T-helper 17 cell (primary cell): ENCODE data around the gene ASGR2. TPM values are rescaled to one million over a fixed set of nuclear protein-coding genes. Genes with fewer than 3 reads are reported as not detected.
"Not testable (repeated sequence)": the region's sequence is repeated elsewhere in the genome, so short reads cannot be mapped to it uniquely, and the experiment has no call there.

ENCODE experiments used
- ATAC-seq: fragments of 150-1000 bp; cut with Tn5 transposase; 2 replicates; pipeline ENCODE4 v1.10.0; 2021; ENCODE audit warnings: mild to moderate bottlenecking, moderate library complexity
- DNase-seq, 3 donors: peaks; one replicate each; pipeline versions ENCODE4 v3.0.0 to v3.0.0-alpha.2; 2020 to 2021
- H3K9me3 ChIP-seq: one replicate; pipeline ENCODE4 v1.7.0; 2013; ENCODE audit warnings: low read length, mild to moderate bottlenecking; ENCODE audit not compliant: control insufficient read depth, poor library complexity, severe bottlenecking
- H3K27ac Mint-ChIP-seq: one replicate; pipeline ENCODE4 v1.8.0; 2022; ENCODE audit warnings: mild to moderate bottlenecking, moderate library complexity, mixed read lengths
- H3K27me3 Mint-ChIP-seq: one replicate; pipeline ENCODE4 v1.8.0; 2022; ENCODE audit warnings: mixed read lengths
- H3K36me3 Mint-ChIP-seq: one replicate; pipeline ENCODE4 v1.8.0; 2022; ENCODE audit warnings: low read depth, mixed read lengths
- H3K4me1 Mint-ChIP-seq: one replicate; pipeline ENCODE4 v1.8.0; 2022; ENCODE audit warnings: mild to moderate bottlenecking, mixed read lengths
- H3K4me3 Mint-ChIP-seq: one replicate; pipeline ENCODE4 v1.8.0; 2022; ENCODE audit warnings: mild to moderate bottlenecking, moderate library complexity, mixed read lengths
- total RNA-seq, 4 donors: library from RNA in 2 of 4; stranded (reverse) in 2 of 4; gene quantifications; one replicate each; pipeline ENCODE4 v1.2.3 and lab custom pipeline; 2022 to 2026

The ASGR2 gene
- total RNA-seq (under 1 TPM; 0.67 to 0.78 TPM), total RNA-seq (lab: John Stamatoyannopoulos, UW) (0 reads per million in 2 donors)

DNA sequence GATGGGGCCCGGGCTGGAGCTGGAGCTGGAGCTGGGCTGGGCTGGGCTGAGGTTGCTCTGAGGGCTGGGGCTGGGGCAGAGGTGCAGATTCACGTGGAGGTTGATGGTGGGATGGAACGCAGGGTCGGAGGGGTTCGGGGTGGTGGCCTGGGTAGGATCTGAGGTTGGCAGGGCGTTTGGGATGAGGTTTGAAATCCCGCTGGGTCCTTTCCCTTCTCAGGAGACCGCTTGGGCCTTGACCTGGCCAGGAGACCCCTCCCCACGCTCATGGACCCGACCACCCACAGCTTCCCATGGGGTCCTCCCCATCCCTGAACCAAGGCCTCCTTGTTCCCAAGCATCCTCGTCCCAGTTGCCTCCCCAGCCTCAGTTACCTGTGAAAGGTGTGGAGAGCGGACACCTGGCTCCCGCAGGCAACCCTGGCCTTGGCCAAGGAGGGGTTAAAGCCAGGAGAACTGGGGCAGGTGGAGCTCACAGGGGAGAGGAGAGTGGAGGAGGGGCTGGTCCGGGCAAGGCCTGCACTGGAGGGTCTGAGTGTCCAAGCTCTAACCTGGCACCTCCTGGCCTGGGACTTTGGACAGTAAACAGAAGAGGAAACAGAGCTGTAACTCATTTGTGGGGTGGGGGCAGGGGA is at the start of gene ASGR2:
TSS of gene ASGR2 (minus strand) at position 582 of the 634 bp plus-strand sequence. CDS start 582 bp downstream, outside the sequence.
- peaks cover 2% of the 10 kb centered on the region for H3K36me3 Mint-ChIP-seq
- H3K9me3 ChIP-seq = no peaks in the 10 kb centered on the region
- ATAC-seq (no peak), DNase-seq (no peak)
- H3K27ac Mint-ChIP-seq = no peak within 1 kb of the TSS
- no peak within 1 kb of the TSS for H3K4me3 Mint-ChIP-seq
- H3K27me3 Mint-ChIP-seq = peaks cover 9% of the 10 kb centered on the region
- H3K4me1 Mint-ChIP-seq = peaks cover 9% of the 10 kb centered on the region

DNA sequence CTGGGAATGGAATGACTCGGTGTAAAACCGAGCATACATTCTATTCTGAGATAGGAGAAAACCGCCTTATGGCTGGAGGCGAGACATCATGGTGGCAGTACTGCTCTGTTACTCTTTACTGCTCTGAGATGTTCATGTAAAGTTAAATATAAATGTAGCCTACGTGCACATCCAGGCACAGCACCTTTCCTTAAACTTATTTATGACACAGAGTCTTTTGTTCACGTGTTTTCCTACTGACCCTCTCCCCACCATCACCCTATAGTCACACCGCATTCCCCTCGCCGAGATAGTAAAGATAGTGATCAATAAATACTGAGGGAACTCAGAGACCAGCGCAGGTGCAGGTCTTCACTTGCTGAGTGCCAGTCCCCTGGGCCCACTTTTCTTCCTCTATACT is 44.9 kb upstream of the ASGR2 start:
- H3K4me3 Mint-ChIP-seq, DNase-seq, H3K36me3 Mint-ChIP-seq, H3K27ac Mint-ChIP-seq, H3K4me1 Mint-ChIP-seq, ATAC-seq, H3K9me3 ChIP-seq: not testable (repeated sequence)
- peaks cover 45% of the 10 kb centered on the region for H3K27me3 Mint-ChIP-seq

DNA sequence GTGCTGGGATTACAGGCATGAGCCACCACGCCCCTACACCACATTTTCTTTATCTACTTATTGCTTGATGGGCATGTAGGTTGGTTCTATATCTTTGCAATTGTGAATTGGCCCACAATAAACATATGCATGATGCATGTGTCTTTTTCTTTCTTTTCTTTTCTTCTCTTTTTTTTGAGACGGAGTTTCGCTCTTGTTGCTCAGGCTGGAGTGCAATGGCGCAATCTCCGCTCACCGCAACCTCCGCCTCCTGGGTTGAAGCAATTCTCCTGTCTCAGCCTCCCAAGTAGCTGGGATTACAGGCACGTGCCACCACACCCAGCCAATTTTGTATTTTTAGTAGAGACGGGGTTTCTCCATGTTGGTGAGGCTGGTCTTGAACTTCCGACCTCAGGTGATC is 43.8 kb upstream of the ASGR2 start:
- Mint-ChIP-seq H3K4me3 (peak overlapping the region; percentile 41), H3K27me3 (peaks cover 52% of the 10 kb centered on the region)
- DNase-seq, H3K9me3 ChIP-seq, H3K27ac Mint-ChIP-seq, H3K4me1 Mint-ChIP-seq, H3K36me3 Mint-ChIP-seq, ATAC-seq: not testable (repeated sequence)

DNA sequence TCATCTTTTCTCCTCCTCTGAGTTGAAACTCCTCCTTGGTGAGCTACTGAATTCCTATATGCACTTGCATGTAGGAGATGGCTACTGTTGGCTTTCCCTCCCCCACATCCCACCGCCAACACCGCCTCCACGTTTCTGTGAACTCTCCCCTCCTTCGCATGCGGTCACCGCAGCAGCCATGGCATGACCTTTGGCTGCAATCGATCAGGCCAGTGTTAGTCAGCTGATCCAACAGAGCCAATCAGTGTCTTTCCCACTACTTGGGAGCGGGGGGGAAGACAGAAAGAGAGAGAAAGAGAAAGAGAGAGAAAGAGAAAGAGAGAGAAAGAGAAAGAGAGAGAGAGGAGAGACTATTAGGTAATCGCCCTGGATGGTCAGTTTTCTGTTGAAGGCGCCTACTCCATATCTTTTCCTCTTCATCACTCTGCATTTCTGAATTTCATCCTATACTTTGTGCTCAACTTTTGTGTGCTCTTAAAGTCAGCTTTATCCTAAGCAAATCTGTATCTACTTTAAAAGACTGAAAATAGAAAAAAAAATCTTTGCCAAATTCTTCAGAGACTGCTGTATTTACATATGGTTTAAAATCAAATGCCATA is 41.8 kb upstream of the ASGR2 start:
- ATAC-seq = no peak
- no peak overlapping the region for H3K4me3 Mint-ChIP-seq

GRCh38 chr17:7147772-7148171 is 33.1 kb upstream of the ASGR2 start:
- Mint-ChIP-seq H3K27me3 (peaks cover 6% of the 10 kb centered on the region), H3K36me3 (no peaks in the 10 kb centered on the region), H3K4me1 (peaks cover 5% of the 10 kb centered on the region), H3K27ac (peak overlapping the region; percentile 81), H3K4me3 (no peak overlapping the region)
- DNase-seq (peak in 1 of 3 donors; percentile 20), ATAC-seq (peak; percentile 94)
- H3K9me3 ChIP-seq = no peaks in the 10 kb centered on the region

More for the DNA sequence above, 41.8 kb upstream of the ASGR2 start:
- Mint-ChIP-seq H3K36me3 (no peaks in the 10 kb centered on the region), H3K4me1 (no peaks in the 10 kb centered on the region), H3K27me3 (peaks cover 49% of the 10 kb centered on the region), H3K27ac (no peak overlapping the region)
- no peaks in the 10 kb centered on the region for H3K9me3 ChIP-seq
- DNase-seq = no peak

DNA sequence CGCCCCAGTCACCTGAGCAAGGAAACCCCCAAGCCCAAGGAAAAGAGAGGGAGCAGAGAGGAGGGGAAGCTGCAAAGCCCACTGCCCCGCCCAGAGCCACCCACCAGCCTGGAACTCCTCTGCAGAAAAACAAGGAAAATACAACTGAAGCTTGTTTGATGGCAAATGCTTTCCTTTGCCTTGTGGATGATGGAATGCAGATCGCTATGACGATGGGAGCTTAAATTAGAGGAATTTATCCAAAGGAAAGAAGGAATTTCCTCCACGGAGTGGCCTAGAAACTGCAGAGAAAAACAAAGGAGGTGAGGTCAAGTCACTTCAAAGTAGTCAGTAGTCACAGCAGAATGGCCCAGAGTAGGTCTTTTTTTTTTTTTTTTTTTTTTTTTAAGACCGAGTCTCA is 31.5 kb upstream of the ASGR2 start:
- no peak for DNase-seq
- ATAC-seq = no peak
- Mint-ChIP-seq H3K27ac (no peak overlapping the region), H3K27me3 (peaks cover 11% of the 10 kb centered on the region), H3K4me1 (peaks cover 5% of the 10 kb centered on the region), H3K36me3 (no peaks in the 10 kb centered on the region), H3K4me3 (no peak overlapping the region)
- H3K9me3 ChIP-seq = no peaks in the 10 kb centered on the region

DNA sequence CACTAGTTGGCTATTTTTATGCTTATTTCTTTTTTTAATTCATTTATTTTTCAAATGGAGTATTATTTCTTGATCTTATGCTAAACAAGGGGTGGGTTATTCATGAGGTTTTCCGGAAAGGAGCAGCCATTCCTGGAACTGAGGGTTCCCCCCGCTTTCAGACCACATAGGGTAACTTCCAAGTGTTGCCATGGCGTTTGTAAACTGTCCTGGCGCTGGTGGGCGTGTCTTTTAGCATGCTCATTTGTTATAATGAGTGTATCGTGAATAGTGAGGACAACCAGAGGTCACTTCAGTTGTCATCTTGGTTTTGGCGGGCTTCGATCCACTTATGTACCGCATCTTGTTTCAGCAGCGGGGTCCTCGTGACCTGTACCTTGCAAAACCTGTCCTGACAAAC is 29.6 kb upstream of the ASGR2 start:
- Mint-ChIP-seq H3K27ac (no peak overlapping the region), H3K4me1 (peaks cover 5% of the 10 kb centered on the region), H3K4me3 (no peak overlapping the region), H3K27me3 (peaks cover 11% of the 10 kb centered on the region), H3K36me3 (no peaks in the 10 kb centered on the region)
- no peaks in the 10 kb centered on the region for H3K9me3 ChIP-seq
- no peak for DNase-seq
- ATAC-seq = no peak

DNA sequence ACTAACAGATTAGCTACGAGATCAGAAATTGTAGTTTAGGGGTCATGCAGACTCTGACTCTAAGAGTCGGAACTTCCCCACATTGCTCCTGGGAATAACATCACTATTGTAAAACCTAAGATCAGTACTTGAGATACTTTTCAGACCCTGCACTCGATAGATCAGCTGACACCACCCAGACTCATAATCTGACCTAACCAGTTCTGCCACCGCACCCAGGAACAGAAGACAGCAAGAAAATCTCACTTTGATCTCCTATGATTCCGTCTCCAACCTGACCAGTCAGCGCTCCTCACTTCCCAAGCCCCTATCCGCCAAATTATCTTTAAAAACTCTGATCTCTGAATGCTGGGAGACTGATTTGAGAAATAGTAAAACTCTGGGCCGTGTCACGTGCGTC is 27.2 kb upstream of the ASGR2 start:
- Mint-ChIP-seq H3K4me1 (no peaks in the 10 kb centered on the region), H3K27me3 (peaks cover 11% of the 10 kb centered on the region), H3K36me3 (no peaks in the 10 kb centered on the region), H3K4me3 (no peak overlapping the region), H3K27ac (peak overlapping the region; percentile 47)
- no peak for ATAC-seq
- no peaks in the 10 kb centered on the region for H3K9me3 ChIP-seq
- DNase-seq = no peak

DNA sequence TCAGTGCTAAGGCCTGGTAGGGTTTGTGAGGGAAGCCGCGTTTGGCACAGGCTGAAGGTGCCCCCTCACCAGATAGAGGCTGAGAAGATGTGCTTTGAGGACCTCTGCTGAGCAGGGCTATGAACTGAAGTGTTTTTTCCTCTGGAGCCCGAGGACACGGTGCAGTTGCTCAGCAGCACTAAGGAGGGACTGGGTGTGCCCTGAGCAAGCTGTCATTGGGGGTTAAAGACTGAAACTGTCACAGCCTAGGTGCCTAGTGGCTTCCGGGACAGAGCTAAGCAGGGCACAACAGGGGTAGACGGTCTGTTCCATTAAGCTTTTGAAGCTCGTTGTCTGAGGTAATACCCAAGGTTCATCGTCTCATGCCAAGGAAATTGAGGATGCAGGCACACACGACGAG is 24.8 kb upstream of the ASGR2 start:
- H3K9me3 ChIP-seq = no peaks in the 10 kb centered on the region
- Mint-ChIP-seq H3K4me3 (no peak overlapping the region), H3K27ac (no peak overlapping the region), H3K4me1 (peaks cover 3% of the 10 kb centered on the region), H3K36me3 (no peaks in the 10 kb centered on the region), H3K27me3 (peaks cover 11% of the 10 kb centered on the region)
- DNase-seq (no peak), ATAC-seq (peak; percentile 39)

DNA sequence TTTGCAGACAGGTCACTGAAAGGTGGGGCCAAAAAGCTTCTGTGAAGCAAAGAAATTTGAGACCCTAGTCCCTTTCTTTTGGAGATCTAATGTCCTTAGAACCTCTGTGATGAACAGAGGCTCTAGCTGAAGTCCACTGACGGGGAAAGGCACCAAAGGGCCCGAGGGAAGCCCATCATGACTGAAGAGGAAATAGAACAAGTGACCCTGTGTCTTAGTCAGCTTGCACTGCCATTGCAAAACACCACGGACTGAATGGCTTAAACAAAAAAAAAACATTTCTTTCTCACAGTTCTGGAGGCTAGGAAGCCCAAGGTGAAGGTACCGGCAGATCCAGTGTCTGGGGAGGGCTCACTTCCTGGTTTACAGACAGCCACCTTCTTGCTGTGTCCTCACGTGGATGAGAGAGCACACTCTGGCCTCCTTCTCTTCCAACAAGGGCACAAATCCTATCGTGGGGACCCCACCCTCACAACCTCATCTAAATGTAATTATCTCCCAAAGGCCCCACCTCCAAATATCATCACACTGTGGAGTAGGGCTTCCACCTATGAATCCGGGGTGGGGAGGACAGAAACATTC is 24.3 kb upstream of the ASGR2 start:
- no peaks in the 10 kb centered on the region for H3K9me3 ChIP-seq
- DNase-seq = no peak
- Mint-ChIP-seq H3K4me1 (peaks cover 3% of the 10 kb centered on the region), H3K36me3 (no peaks in the 10 kb centered on the region), H3K27ac (no peak overlapping the region), H3K27me3 (peaks cover 11% of the 10 kb centered on the region), H3K4me3 (no peak overlapping the region)
- no peak for ATAC-seq

DNA sequence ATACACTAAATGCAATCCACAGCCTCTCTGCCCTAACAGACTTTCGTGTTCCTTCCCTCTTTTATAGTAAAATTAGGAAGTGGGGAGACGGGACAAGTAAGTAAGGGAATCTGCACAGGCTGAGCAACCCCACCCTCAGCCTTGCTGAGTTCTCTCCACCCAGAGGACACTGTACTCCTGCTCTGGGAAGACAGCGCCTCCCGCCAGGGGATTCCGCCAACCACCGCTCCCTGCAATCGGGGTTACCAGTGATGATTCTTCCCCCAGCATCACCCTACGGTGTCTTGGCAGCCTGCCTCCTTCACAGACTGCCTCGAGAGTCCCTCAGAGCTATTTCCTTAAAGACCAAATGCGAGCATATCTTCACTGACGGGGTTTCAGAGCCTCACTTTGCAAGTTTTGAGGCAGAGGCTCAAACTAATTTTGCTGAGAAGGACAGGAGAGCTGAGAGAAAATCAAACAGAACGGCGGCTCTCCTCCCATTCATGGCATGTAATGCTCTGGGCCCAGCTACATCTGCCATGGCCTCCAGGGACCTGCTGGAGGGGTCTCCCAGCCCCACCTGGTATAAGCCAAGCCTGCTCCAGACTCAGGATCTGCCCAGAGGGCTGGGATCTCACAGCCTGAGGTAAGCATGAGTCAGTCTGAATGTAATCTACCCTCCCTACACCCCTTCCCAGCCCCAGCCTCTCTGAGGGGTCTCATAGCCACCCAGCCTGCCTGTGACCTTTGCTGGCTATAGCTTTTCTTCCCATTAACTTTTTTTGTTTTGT is 22.7 kb upstream of the ASGR2 start:
- H3K4me3 Mint-ChIP-seq = no peak overlapping the region
- no peak overlapping the region for H3K27ac Mint-ChIP-seq
- DNase-seq (no peak), ATAC-seq (no peak)
- H3K36me3 Mint-ChIP-seq = no peaks in the 10 kb centered on the region
- H3K9me3 ChIP-seq = no peaks in the 10 kb centered on the region
- H3K4me1 Mint-ChIP-seq = peaks cover 10% of the 10 kb centered on the region
- peaks cover 11% of the 10 kb centered on the region for H3K27me3 Mint-ChIP-seq

- H3K9me3 ChIP-seq = no peaks in the 10 kb centered on the region
- Mint-ChIP-seq H3K4me3 (no peak overlapping the region), H3K36me3 (no peaks in the 10 kb centered on the region), H3K4me1 (peaks cover 14% of the 10 kb centered on the region), H3K27ac (no peak overlapping the region), H3K27me3 (peaks cover 2% of the 10 kb centered on the region)
- DNase-seq (peak; percentile 60 to 73 (median 67)), ATAC-seq (no peak)
Measured at GRCh38 chr17:7136266-7136877, 21.8 kb upstream of the ASGR2 start.

GRCh38 chr17:7133916-7134315 is 19.3 kb upstream of the ASGR2 start:
- Mint-ChIP-seq H3K4me3 (no peak overlapping the region), H3K36me3 (no peaks in the 10 kb centered on the region), H3K27ac (peak overlapping the region; percentile 97), H3K4me1 (peaks cover 18% of the 10 kb centered on the region), H3K27me3 (no peaks in the 10 kb centered on the region)
- DNase-seq = no peak
- no peak for ATAC-seq
- H3K9me3 ChIP-seq = no peaks in the 10 kb centered on the region
